Right lobe of liver (tissue), 4 donors: Measurements from ENCODE around the gene C1orf74.

Experiments
- CTCF ChIP-seq, 4 donors: fragments of 200-600 bp in 3 of 4; fragments of 450-650 bp in 1 of 4; IDR thresholded peaks; one replicate each; pipeline versions ENCODE4 v1.5.1 to v1.8.0; 2016 to 2022; ENCODE audit warnings: antibody characterized with exemption in 4 of 4, mild to moderate bottlenecking in 2 of 4
- POLR2A ChIP-seq: fragments of 450-650 bp; IDR thresholded peaks from one replicate; pipeline ENCODE4 v1.6.1; 2017; ENCODE audit warnings: antibody characterized with exemption, mild to moderate bottlenecking
- donor health status: DM: no; HTN: no; CAD: no.
- donor health status: DM: no; HTN: no; CAD: no.
- donor health status: DM: no; HTN: yes; CAD: no.

GRCh38 chr1:209778102-209778501 is 6.3 kb downstream of the C1orf74 start:
- TF ChIP-seq POLR2A (no peak), CTCF (IDR thresholded peaks at IDR 0.05) (no peak)
